ENCODE results near the gene GARNL3.

DNA sequence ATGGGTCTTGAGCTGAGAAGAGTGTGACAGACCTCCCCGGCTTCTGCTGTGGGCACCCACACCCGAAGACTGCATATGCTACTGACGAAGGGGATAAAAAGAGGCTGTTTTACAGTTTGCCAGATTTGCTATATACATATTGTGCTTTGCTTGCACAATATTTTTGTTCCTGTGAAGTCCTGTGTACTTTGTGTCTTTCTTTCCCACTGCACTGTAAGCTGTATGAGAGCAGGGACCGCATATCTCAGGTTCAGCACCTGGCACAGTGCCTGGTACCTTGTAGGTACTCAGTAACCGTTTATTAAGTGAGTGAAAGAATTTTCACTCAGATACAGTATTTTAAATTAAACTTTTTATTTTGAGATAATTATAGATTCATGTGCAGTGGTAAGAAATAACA, 8.2 kb upstream of the GARNL3 start:
- TF ChIP-seq, protein P1, sequence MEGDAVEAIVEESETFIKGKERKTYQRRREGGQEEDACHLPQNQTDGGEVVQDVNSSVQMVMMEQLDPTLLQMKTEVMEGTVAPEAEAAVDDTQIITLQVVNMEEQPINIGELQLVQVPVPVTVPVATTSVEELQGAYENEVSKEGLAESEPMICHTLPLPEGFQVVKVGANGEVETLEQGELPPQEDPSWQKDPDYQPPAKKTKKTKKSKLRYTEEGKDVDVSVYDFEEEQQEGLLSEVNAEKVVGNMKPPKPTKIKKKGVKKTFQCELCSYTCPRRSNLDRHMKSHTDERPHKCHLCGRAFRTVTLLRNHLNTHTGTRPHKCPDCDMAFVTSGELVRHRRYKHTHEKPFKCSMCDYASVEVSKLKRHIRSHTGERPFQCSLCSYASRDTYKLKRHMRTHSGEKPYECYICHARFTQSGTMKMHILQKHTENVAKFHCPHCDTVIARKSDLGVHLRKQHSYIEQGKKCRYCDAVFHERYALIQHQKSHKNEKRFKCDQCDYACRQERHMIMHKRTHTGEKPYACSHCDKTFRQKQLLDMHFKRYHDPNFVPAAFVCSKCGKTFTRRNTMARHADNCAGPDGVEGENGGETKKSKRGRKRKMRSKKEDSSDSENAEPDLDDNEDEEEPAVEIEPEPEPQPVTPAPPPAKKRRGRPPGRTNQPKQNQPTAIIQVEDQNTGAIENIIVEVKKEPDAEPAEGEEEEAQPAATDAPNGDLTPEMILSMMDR (IDR thresholded peaks at IDR 0.05): no peak
- TF ChIP-seq POLR2AphosphoS5 (IDR thresholded peaks at IDR 0.05) (no peak), POLR2A (IDR thresholded peaks at IDR 0.05) (no peak), EP300 (IDR thresholded peaks at IDR 0.05) (no peak)
